SK-N-MC (cell line): ENCODE results near the gene MYL6.

Source experiments
- EZH2 ChIP-seq: fragments of 200-600 bp; sonication (generic); IDR thresholded peaks from one replicate; pipeline ENCODE4 v1.6.1; 2017; ENCODE audit warnings: antibody characterized with exemption
- POLR2AphosphoS5 ChIP-seq: IDR thresholded peaks from 2 replicates; pipeline ENCODE4 v1.6.1; 2012; ENCODE audit warnings: mild to moderate bottlenecking, low read depth, low read length, borderline replicate concordance

DNA sequence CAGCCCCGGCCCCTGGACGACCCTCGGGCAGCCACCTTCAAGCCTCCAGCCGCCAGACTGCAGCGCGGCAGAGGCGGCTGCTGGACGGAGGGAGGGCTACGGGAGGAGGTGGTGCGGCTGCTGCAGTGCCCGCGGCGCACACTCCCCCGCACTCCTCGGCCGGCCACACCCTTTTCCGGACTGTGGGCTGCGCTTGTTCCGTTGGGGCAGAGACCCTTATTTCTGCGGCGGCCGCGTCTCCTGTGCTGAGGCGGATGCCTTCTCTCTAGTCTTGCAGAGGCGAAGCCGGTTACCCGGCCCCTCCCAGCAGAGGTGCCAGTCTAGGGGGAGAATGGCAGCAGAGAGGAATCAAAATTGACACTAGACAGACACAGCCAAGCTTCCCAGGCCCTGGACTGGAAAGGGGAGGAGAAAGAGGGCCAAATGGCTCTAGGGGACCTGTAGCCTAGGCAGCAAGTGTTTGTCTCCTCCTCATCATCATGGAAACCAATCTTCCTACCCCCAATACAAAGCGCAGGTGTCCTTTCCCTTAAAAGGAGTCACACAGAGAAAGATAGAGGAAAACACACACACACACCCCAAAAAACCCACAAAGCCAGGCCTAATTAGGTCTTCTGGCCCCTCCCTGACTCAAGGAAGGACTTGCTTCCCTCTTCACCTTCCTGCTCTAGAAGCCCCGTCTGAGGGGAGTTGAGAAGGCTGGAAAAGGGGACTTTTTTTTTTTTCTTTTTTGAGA is 28.8 kb upstream of the MYL6 start:
- TF ChIP-seq POLR2AphosphoS5 (peak; percentile 41; the same call in 1 of the 2 replicates), EZH2 (no peak)
